Body of pancreas (tissue), 4 donors: Measurements from ENCODE around the gene PIEZO2.

Experiments
- CTCF ChIP-seq, 7 experiments: fragments of 450-650 bp in 4 of 7; fragments of 200-600 bp in 3 of 7; sonication (generic) in 3 of 7; IDR thresholded peaks; one replicate each; pipeline ENCODE4 v1.5.1; 2016 to 2019; ENCODE audit warnings: antibody characterized with exemption in 7 of 7
- POLR2A ChIP-seq, 3 donors: fragments of 450-650 bp; IDR thresholded peaks; one replicate each; pipeline ENCODE4 v1.6.1; 2016; ENCODE audit warnings: antibody characterized with exemption in 3 of 3, mild to moderate bottlenecking in 2 of 3

GRCh38 chr18:10936176-10937053 is 213.0 kb downstream of the PIEZO2 start:
- no peak for TF ChIP-seq CTCF (IDR thresholded peaks at IDR 0.05)
- no peak for TF ChIP-seq POLR2A (IDR thresholded peaks at IDR 0.05)
